HG02759 (cell line): ENCODE results near the gene EXD3.

ENCODE experiments used
- ATAC-seq: cut with Tn5 transposase; IDR thresholded peaks from one replicate; pipeline ENCODE4 v1.9.1; 2021; ENCODE audit warnings: mild to moderate bottlenecking, moderate library complexity; ENCODE audit not compliant: unreplicated experiment

Gene EXD3

DNA sequence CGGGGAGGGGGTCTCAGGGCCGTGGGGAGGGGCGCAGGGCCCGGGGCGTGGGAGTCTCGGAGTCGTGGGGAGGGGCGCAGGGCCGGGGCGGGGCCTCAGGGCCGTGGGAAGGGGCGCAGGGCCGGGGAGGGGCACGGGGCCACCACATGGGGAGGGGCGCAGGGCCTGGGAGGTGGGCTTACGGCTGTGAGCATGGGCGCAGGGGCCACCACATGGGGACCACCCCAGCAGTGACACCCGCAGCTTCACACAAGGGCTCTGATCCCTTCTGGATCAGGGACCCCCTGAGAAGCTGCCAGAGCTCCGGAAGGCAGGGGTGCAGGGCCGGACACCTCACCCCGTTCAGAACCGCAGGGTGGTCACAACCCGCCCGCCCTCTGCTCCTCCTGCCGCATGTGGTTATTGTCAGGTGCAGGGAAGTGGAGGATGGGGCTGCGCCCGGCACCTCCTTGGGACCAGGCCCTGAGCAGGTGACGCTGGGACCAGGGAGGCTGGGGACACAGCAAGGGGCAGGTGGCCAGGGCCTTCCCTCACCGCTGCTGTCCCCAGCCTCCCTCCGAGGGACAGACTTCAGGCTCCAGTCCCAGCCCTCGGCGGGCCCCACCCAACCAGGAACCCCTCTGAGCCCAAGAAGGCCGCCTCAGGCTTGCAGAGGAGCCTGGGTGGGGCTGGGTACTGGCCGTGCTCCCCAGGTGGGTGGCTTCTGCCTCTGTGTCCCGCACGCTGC, 53.7 kb downstream of the EXD3 start:
- ATAC-seq, result no peak

- ATAC-seq, result no peak
These were observed 54.4 kb downstream of the EXD3 start for GRCh38 chr9:137368431-137369035.

DNA sequence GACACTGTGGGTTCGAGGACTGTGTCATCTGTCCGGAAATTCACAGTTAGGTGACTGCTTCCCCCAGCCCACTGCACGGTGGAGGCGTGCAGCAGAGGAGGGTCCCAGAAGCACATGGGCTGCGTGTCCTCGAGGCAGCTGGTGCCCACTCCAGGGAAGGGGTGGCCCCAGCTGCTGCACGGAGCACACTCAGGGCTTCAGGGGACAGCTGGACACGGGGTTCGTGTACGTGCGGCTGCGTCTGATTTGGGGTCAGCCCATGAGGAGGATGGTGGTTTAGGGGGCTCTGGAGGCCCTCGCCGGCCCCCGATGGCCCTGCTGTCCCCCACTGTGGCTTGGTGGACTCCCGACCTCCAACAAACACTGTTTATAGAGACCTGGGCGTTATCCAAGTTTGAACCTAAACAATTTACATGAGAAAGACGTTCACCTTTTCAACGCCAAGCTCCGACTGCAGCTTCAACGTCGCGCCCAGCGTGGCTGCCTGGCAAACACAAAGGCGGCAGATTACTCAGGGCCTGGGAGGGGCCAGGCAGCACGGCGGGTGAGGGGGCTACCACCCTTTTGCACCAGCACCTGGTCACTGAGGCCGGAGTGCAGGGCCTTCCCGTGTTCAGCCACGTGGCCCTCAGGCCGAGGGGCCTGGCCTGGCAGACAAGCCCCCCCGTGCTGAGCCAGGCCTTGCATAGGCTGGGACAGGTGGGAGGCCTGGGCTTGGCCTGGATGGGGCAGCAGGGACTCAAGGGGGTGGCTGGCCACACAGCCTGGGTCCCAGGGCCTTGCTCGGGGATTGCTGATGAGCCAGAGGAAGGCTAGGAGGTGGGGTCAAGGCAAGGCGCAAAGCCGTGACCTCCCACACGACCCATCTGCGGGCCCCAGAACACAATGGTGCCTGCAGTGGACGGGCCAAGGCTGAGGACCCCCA, 55.2 kb downstream of the EXD3 start:
- no peak for ATAC-seq

DNA sequence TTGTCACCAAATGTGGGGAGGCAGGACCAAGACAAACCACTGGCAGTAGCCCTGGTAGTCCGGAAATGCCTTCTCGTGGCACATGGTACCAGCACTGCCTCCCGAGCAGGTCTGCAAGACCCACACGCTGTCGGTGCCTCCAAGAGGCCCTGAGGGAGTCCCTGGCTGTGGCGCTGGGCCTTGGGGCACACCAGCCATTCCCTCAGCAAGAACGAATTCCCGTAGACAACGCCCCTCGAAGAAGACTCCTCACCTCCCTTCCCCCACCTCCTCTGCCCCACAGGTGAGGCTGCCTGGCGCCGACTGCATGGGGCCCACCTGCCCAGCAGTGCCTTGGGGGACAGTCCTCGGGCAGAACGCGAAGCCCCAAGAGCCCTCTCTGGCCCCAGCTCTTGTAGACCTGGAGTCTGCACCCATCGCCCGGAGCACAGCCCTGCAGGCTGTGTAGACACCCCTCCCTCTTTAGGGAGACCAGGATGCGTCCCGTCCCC, 56.0 kb downstream of the EXD3 start:
- ATAC-seq, result no peak

- no peak for ATAC-seq
These were observed 56.5 kb downstream of the EXD3 start for GRCh38 chr9:137366445-137366810.

GRCh38 chr9:137365552-137366444, 57.2 kb downstream of the EXD3 start:
- ATAC-seq, result no peak

GRCh38 chr9:137365056-137365455, 57.9 kb downstream of the EXD3 start:
- no peak for ATAC-seq

GRCh38 chr9:137359850-137360249, 63.1 kb downstream of the EXD3 start:
- ATAC-seq, result no peak

DNA sequence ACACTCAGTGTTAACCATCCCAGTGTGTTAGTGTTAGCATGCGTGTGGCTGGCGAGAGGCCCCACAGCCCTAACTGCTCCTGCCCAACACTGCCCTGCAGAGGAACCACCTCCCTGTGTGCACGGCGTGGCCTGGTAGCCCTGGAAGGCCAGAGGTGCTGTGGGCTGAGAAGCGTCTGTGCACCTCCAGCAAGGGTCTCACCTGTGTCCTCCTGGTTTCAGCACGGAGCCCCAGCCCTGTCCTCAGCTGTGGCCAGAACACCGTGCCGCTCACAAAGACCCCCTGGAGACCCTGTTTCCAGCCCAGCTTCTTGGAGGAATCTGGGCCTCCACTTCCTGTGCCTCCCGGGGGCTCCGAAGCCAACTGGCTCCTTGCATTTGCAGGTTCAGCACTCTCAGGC, 64.8 kb downstream of the EXD3 start:
- ATAC-seq, result no peak

DNA sequence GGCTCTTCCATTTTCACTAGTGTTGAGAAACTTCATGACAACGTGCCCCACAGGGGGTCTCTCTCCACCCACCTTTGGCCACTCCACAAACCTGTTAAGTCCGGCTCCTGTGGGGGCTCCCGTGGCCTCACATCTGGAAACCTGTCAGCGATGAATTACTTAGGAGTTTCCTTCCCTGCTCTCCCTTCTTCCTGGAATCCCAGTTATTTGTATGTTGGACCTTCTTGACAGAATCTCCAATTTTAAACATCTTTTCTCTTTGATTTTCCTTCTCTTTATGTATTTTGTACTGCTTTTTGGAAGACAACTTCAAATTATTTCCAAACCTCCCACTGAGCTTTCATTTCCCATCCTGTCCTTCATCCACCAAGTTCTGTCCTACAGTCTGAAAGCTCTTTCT, 65.8 kb downstream of the EXD3 start:
- no peak for ATAC-seq

GRCh38 chr9:137355761-137356365, 67.1 kb downstream of the EXD3 start:
- ATAC-seq, result no peak

DNA sequence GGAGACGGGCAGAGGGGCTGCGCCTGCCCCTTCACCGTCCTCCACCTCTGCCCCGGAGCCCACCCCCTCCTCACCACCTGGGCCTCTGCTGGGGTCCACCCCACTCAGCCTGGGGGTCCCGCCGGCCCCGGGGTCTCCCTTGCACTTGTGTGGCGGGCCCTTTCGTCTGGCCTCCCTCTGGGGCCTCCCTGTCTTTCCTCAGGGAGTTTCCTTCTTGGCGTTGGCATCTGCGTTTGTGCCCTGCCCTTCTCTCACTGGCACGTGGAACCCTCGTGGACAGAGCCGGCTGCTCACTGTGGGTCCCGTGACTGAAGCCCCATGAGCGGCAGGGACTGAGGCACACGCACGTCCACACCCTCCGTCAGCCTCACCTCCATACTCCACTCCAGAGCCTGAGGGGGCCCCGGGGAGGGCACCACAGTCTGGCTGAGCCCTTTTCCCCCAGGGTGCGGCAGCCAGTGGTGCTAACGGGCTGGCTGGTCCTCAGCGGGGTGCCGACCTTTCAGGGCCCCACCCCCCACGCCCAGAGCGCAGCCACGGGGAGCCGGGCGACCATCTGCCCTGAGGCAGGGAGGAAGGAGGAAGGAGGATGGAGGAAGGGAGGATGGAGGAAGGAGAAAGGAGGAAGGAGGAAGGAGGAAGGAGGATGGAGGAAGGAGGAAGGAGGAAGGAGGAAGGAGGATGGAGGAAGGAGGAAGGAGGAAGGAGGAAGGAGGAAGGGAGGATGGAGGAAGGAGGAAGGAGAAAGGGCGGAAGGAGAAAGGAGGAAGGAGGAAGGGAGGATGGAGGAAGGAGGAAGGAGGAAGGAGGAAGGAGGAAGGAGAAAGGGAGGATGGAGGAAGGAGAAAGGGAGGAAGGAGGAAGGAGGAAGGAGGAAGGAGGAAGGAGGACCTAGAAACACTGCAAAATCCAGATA, 67.9 kb downstream of the EXD3 start:
- ATAC-seq, result no peak

DNA sequence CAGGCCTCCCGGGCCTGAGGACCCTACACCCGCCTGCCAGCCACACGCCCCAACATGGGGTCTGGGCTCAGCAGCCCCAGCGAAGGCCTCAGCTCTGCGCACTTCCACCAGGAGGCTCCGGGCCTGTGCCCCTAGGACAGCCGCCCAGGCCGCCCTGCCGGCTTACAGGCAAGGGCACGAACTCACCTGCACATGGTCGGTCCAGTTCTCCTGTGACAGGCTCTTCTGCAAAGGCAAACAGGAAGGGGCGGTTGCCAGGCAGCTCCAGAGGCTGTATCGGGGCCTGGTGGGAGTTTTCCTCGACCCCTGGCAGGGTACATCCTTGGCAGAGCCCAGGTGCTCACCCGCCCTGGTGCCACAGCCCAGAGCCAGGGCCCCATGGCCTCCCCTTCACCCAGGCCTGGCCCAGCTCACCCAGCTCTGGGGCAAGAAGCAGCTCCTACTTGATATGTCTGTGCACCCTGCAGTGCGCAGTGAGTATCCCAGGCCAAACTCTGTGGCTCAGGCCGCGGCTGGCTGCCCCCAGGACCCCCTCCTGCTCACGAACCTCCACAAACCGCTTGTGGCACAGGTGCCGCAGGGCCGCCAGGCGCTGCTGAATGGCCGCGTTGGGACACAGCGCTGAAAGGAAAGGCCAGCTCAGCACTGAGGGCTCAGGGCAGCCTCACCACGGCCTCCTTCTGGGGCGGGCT, 68.7 kb downstream of the EXD3 start:
- ATAC-seq, result no peak

GRCh38 chr9:137353223-137354152, 69.5 kb downstream of the EXD3 start:
- no peak for ATAC-seq

DNA sequence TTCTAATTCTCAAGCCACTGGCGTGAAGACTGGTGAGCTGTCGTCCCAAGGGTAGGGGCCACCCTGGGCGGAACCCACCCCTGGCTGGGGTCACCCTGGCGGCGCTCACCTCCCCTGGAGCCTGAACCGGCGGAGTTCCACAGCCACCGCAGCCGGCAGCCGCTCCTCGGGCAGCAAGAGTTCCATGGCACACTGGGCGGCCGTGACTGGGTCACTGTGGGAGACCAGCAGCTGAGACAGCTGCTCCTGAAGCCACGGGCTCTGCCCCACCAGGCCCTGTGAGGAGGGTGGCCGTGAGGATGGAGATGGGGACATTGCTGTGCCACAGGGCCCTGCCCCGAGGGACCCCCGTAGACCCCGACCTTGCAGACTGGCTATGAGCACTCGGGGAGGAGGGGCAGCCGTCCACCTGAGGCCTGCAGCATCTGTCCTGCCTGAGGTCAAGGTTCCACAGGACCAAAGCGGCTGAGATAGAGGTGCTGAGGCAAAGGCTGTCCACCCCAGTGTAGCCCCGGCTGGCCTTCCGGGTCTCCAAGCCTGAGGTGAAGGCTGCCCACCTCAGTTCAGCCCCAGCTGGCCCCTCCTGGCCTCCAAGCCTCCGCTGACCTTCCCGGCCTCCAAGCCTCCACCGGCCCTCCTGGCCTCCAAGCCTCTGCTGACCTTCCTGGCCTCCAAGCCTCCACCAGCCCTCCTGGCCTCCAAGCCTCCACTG, 70.3 kb downstream of the EXD3 start:
- ATAC-seq, result no peak

GRCh38 chr9:137351781-137352501, 71.0 kb downstream of the EXD3 start:
- no peak for ATAC-seq
